Activated naive CD4-positive, alpha-beta T cell treated with anti-CD3 and anti-CD28 coated beads, Interleukin-2, amount 10 ng/mL, durations not matched to agents 7 days and 5 days (primary cell): ENCODE results near the gene PIBF1.
A peak's percentile ranks its signal among the peaks of the same experiment; 100 is the strongest.
"Not testable (repeated sequence)": the region's sequence is repeated elsewhere in the genome, so short reads cannot be mapped to it uniquely, and the experiment has no call there.

Source experiments
- CTCF ChIA-PET: fragments of 350-600 bp; sonication (Branson Sonifier 250); formaldehyde crosslinking; loops from one replicate; lab custom pipeline; 2021; ENCODE audit warnings: antibody characterized with exemption; lab: Charles Lee
- DNase-seq: peaks from one replicate; pipeline ENCODE4 v3.0.0-alpha.2; 2020
- H3K27ac Mint-ChIP-seq: one replicate; pipeline ENCODE4 v1.8.0; 2021; ENCODE audit warnings: mild to moderate bottlenecking, moderate library complexity, mixed read lengths
- H3K27me3 Mint-ChIP-seq: one replicate; pipeline ENCODE4 v1.8.0; 2021; ENCODE audit warnings: mild to moderate bottlenecking, mixed read lengths
- H3K36me3 Mint-ChIP-seq: one replicate; pipeline ENCODE4 v1.8.0; 2021; ENCODE audit warnings: mixed read lengths
- H3K4me1 Mint-ChIP-seq: one replicate; pipeline ENCODE4 v1.8.0; 2021; ENCODE audit warnings: mixed read lengths
- H3K4me3 Mint-ChIP-seq: one replicate; pipeline ENCODE4 v1.8.0; 2021; ENCODE audit warnings: mild to moderate bottlenecking, moderate library complexity, mixed read lengths
- H3K9me3 Mint-ChIP-seq: one replicate; pipeline ENCODE4 v1.8.0; 2021; ENCODE audit warnings: mixed read lengths

Gene PIBF1

DNA sequence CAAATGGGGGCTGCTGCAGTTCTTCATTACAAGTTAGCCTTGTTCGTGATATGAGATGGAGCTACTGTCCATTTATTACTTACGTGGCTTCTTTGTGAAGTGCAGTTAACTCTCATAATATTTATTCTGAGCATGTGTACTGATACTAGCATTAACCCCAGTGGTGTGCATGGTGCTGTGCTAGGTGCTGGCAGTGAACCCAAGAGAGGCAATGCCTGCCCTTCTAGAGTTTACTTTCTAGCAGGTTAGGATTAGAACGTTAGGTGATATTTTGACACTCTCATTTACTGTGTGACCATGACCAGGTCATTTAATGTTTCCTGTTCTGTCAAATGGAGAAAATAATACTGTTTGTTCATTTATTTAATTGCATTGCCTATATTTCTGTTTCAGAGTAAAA, 16.9 kb downstream of the PIBF1 start:
- Mint-ChIP-seq H3K4me3 (no peak overlapping the region), H3K9me3 (peaks cover 4% of the 10 kb centered on the region), H3K4me1 (no peaks in the 10 kb centered on the region), H3K36me3 (peaks cover 42% of the 10 kb centered on the region), H3K27me3 (no peaks in the 10 kb centered on the region), H3K27ac (no peak overlapping the region)
- DNase-seq = no peak
- CTCF ChIA-PET = interaction anchor here (1.5 kb wide), 1 partner anchor 10 kb away, joined by 3 read pairs; no protein-coding TSS in a partner anchor

DNA sequence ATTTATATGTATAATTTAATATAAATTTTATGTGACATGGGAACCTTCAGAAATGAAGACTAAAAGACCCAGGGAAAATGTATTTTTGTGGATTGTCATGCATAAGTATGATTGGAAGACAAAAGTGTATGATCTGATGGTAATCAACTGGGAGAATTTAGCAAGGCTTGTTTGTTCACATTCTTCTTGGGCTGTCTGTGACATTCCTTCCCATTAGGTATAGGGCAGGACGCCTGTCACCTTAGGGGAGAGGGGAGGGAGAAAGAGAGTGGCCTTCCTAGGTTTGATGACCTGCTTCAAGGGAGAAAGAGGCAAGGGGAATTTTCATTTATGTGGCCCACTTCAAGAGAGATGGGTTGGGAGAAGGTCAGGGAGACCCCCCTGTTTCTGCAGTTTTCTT, 22.4 kb downstream of the PIBF1 start:
- Mint-ChIP-seq H3K27ac (no peak overlapping the region), H3K9me3 (peaks cover 4% of the 10 kb centered on the region), H3K36me3 (peaks cover 37% of the 10 kb centered on the region), H3K27me3 (no peaks in the 10 kb centered on the region), H3K4me1 (no peaks in the 10 kb centered on the region), H3K4me3 (no peak overlapping the region)
- no peak for DNase-seq
- CTCF ChIA-PET = no interaction called here

DNA sequence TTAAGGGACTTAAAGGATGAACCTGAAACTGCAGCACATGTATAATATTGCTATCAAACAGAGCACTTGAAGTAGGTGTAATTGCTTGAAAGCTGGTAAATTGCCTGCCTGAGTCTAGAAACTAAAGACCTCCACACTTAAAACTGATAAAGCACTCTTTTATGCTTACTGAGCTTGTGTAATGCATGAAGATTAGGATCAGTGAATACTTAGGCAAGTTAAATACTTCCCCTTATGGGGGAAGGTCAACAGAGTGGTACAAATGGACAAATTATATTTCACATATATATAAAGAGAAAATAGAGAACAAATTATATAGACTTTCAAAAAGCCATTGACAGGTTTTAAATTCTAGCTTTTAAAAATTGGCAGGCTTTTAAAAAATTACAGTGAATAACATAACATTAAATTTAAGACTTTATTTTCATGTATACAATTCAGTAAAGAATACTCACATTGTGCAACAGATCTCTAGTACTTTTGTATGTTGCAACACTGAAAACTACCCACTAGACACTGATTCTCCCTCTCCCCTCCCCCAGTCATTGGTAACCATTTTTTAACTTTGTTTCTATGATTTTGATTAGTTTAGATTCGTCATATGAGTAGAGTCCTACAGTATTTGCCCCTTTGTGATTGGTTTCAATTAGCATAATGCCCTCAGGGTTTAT, 23.9 kb downstream of the PIBF1 start:
- Mint-ChIP-seq H3K27ac (no peak overlapping the region), H3K27me3 (no peaks in the 10 kb centered on the region), H3K36me3 (peaks cover 34% of the 10 kb centered on the region), H3K4me3 (no peak overlapping the region), H3K9me3 (peaks cover 4% of the 10 kb centered on the region), H3K4me1 (no peaks in the 10 kb centered on the region)
- CTCF ChIA-PET = interaction anchor here (1.0 kb wide), 1 partner anchor 443 kb away, joined by 3 read pairs; no protein-coding TSS in a partner anchor
- no peak for DNase-seq

DNA sequence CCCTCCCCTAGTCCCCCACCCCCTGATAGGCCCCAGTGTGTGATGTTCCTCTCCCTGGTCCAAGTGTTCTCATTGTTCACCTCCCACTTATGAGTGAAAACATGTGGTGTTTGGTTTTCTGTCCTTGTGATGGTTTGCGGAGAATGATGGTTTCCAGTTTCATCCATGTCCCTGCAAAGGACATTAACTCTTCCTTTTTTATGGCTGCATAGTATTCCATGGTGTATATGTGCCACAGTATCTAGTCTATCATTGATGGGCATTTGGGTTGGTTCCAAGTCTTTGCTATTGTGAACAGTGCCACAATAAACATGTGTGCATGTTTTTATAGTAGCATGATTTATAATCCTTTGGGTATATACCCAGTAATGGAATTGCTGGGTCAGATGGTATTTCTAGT, 24.6 kb downstream of the PIBF1 start:
- CTCF ChIA-PET = interaction anchor here (1.0 kb wide), 1 partner anchor 442 kb away, joined by 3 read pairs; no protein-coding TSS in a partner anchor
- H3K9me3 Mint-ChIP-seq, H3K27me3 Mint-ChIP-seq, DNase-seq, H3K27ac Mint-ChIP-seq, H3K4me1 Mint-ChIP-seq, H3K4me3 Mint-ChIP-seq: not testable (repeated sequence)
- peaks cover 30% of the 10 kb centered on the region for H3K36me3 Mint-ChIP-seq

DNA sequence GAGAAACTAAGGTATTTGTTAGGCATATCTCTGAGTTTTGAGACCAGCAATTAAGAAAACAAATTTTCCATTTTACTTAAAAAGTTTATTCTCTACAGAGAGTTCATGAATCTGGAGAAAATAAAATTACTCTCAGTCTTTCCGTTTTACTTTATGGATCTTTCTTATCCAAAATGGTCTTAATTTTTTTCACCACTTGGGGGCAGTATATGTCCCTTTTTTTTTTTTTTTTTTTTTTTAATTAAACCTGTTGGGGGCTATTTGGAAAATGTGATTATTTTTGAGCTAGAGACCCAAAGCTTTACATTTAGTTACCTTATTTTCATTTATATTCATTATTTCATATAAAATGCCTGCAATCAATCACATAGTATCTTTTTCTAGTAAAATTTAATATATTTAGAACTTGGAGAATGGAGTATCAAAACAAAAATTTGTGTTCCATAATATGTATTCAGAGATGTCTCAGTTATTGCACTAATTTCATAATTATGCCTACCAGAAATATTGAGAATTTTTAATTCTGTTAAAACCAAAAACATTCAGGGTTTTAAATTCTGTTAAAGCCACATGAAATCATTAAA, 27.1 kb downstream of the PIBF1 start:
- Mint-ChIP-seq H3K27me3 (no peaks in the 10 kb centered on the region), H3K36me3 (peaks cover 28% of the 10 kb centered on the region), H3K4me3 (no peak overlapping the region), H3K9me3 (peaks cover 4% of the 10 kb centered on the region), H3K4me1 (no peaks in the 10 kb centered on the region), H3K27ac (no peak overlapping the region)
- no peak for DNase-seq
- CTCF ChIA-PET = interaction anchor here (1.0 kb wide), 1 partner anchor 41 kb away, joined by 3 read pairs; no protein-coding TSS in a partner anchor

DNA sequence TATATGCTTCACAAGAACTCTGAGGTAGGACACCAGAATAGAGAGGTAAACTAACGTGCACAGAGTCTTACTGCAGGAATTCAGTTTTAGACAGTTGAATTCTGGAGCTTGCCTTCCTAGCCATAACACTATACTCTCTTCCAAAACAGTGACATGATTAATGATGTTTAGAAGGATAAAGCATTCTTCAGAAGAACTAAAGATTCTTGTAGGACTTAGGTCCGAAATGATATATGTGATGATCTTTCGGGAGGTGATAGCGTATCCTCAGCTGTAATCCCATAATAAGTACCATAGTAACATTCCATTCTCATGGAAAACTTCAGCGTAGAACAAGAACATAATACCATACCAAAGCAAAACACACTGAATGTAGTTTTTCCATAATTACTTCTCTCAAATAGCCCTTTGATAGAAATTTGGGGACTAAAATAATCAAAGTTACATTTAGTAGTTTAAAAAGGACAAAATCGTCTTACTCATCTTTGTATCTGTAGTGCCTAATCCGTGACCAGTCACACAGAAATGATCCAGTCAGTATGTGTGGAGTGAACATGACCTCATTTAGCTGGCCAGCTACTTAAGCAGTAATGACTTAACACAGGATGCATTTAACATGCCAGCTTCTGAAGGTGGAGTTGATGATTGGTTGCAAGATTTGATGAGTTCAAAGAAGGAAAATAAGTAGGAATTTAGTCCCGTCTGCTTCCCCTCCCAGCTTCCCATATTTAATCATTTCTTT, 38.4 kb downstream of the PIBF1 start:
- CTCF ChIA-PET = no interaction called here
- Mint-ChIP-seq H3K36me3 (peaks cover 41% of the 10 kb centered on the region), H3K4me3 (no peak overlapping the region), H3K9me3 (no peaks in the 10 kb centered on the region), H3K27me3 (no peaks in the 10 kb centered on the region), H3K4me1 (no peaks in the 10 kb centered on the region), H3K27ac (no peak overlapping the region)
- DNase-seq = no peak

DNA sequence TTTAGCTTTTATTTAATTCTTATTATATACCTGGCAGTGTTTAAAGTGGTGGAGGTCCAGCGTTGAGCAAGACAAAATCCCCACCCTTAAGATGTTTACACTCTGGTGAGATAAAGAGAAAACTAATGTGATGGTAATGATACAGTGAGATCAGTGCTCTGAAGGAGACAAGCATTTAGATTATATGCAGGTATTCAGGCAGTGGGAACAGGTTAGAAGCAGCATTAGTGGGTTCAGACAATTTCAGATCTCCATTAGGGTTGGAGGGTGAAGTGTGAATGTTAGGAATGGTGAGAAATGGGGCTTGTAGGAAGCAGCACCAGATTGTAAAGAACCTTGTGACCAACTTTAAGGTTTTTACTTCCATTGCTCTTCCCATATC, 39.0 kb downstream of the PIBF1 start:
- no peak overlapping the region for H3K27ac Mint-ChIP-seq
- CTCF ChIA-PET = no interaction called here

DNA sequence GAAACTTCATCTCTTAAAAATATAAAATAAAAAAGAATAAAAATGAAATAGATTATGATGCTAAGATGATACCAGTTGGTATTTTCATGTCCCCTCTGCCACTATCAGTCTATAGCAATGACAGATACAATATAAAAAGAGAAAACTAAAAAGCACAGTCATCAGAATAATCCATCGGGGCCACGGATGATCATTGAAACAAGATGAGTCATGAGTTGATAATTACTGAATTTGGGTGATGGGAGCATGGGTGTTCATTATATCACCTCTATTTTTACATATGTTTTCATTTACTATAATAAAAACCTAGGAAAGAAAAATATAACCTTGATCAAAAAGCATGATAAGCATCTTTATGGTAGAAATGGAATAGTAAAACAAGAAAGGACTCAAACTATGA, 41.1 kb downstream of the PIBF1 start:
- no peaks in the 10 kb centered on the region for H3K27me3 Mint-ChIP-seq
- DNase-seq = no peak
- H3K36me3 Mint-ChIP-seq = peaks cover 45% of the 10 kb centered on the region
- no peaks in the 10 kb centered on the region for H3K4me1 Mint-ChIP-seq
- H3K9me3 Mint-ChIP-seq = no peaks in the 10 kb centered on the region
- no peak overlapping the region for H3K4me3 Mint-ChIP-seq
- CTCF ChIA-PET = no interaction called here
- H3K27ac Mint-ChIP-seq = no peak overlapping the region

More for the DNA sequence above, 39.0 kb downstream of the PIBF1 start:
- no peak for DNase-seq
- H3K36me3 Mint-ChIP-seq = peaks cover 42% of the 10 kb centered on the region
- H3K9me3 Mint-ChIP-seq = no peaks in the 10 kb centered on the region
- H3K27me3 Mint-ChIP-seq = no peaks in the 10 kb centered on the region
- H3K4me1 Mint-ChIP-seq = no peaks in the 10 kb centered on the region
- H3K4me3 Mint-ChIP-seq = no peak overlapping the region

DNA sequence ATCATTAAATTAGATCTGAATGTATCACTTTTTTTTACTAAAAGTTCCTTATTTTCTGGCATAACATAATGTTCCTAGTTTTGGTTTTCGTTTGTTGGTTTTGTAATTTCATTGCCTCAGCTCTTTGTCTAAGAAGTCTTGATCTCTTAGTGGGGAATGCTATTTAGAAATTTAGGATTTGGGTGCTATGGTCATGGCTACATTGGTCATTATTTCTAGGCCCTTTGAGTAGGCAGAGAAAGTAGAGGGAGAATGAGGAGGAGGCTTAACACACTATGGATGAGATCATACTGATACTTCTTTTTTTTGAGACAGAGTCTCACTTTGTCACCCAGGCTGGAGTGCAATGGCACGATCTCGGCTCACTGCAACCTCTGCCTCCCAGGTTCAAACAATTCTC, 41.8 kb downstream of the PIBF1 start:
- no peak overlapping the region for H3K4me3 Mint-ChIP-seq
- H3K27ac Mint-ChIP-seq = no peak overlapping the region
- no peak for DNase-seq
- CTCF ChIA-PET = no interaction called here
- H3K4me1 Mint-ChIP-seq = no peaks in the 10 kb centered on the region
- H3K27me3 Mint-ChIP-seq = no peaks in the 10 kb centered on the region
- H3K9me3 Mint-ChIP-seq = no peaks in the 10 kb centered on the region
- peaks cover 43% of the 10 kb centered on the region for H3K36me3 Mint-ChIP-seq

DNA sequence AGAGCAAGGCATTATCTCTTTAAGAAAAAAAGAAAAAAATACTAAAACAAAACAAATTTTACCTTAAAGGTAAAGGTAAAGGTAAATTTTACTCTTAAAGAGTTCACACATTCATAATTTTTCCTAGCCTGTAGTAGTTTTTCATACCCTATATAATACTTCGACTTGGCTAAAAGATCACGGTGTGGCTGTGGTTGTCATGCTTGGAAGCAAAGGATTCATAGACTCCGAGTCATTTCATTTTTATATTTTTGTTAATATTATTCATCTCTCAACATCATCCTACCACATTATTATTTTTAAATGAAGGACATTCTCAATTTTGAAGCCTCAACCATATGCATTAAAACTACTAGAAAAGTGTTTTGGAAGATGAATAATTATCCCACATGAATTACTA, 52.7 kb downstream of the PIBF1 start:
- Mint-ChIP-seq H3K36me3 (peaks cover 44% of the 10 kb centered on the region), H3K27me3 (no peaks in the 10 kb centered on the region), H3K4me3 (no peak overlapping the region), H3K9me3 (peaks cover 2% of the 10 kb centered on the region), H3K4me1 (peaks cover 11% of the 10 kb centered on the region), H3K27ac (no peak overlapping the region)
- no peak for DNase-seq
- CTCF ChIA-PET = no interaction called here

DNA sequence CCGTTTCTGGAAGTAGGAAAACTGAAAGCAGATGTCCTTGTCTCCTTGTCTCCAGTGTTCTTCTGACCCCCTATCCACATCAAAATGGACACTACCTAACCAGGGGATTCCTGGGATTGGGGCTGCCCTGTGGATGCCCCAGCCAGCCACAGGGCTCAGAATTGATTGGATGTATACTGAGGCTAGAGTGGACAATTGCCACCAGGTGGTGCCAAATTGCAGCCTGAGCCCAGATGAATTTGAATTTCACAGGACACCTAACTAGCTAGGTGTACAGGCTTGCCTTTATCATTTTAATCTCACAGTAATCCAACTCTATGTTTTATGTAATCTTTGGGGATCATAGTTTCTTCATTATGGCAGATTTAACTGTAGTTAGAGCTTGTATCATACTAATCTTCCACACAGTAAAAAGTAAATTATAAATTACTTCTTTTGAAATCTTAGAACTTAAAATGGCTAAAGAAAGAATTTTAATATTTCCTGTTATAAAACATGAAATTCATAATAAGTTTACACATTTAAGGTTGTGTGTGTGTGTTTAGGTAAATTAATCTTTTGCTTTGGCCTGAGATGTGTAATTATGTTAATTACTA, 58.0 kb downstream of the PIBF1 start:
- no peaks in the 10 kb centered on the region for H3K4me1 Mint-ChIP-seq
- DNase-seq = peak; percentile 65
- H3K9me3 Mint-ChIP-seq = no peaks in the 10 kb centered on the region
- no peak overlapping the region for H3K27ac Mint-ChIP-seq
- no peaks in the 10 kb centered on the region for H3K27me3 Mint-ChIP-seq
- no peak overlapping the region for H3K4me3 Mint-ChIP-seq
- CTCF ChIA-PET = interaction anchor here (0.9 to 1.2 kb wide), 4 partner anchors 12 to 867 kb away, joined by 3 read pairs; no protein-coding TSS in a partner anchor
- H3K36me3 Mint-ChIP-seq = peaks cover 17% of the 10 kb centered on the region

DNA sequence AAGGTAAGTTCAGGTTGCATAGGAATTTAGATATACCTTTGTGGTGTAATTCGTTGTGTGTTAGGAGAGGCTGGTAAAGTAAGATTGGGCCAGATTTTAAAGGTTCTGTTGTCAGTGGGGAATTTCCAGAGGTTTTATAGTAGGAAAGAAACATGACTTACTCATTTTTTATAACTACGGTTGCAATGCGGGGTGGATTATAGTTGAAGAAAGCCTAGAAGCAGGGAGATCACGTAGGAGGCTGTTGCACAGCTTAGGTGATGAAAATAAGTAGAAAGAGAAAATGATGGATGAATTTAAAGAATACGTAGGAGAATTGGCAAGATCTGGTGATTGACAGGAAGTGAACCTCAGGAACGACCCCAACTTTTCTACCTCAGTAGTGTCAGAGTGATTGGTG, 61.1 kb downstream of the PIBF1 start:
- Mint-ChIP-seq H3K9me3 (peaks cover 3% of the 10 kb centered on the region), H3K36me3 (peaks cover 32% of the 10 kb centered on the region)
- CTCF ChIA-PET = interaction anchor here (0.6 kb wide), 1 partner anchor 895 kb away, joined by 3 read pairs; no protein-coding TSS in a partner anchor

DNA sequence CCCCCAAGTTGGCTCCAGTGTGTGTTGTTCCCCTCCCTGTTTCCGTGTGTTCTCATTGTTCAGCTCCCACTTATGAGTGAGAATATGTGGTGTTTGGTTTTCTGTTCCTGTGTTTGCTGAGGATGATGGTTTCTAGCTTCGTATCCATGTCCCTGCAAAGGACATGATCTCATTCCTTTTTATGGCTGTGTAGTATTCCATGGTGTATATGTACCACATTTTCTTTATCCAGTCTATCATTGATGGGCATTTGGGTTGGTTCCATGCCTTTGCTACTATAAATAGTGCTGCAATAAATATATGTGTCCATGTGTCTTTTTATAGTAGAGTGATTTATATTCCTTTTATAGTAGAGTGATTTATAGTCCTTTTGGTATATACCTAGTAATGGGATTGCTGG, 63.2 kb downstream of the PIBF1 start:
- DNase-seq, H3K27me3 Mint-ChIP-seq, H3K4me1 Mint-ChIP-seq, H3K4me3 Mint-ChIP-seq, H3K27ac Mint-ChIP-seq, H3K9me3 Mint-ChIP-seq, CTCF ChIA-PET: not testable (repeated sequence)
- peaks cover 30% of the 10 kb centered on the region for H3K36me3 Mint-ChIP-seq

More for the DNA sequence above, 61.1 kb downstream of the PIBF1 start:
- Mint-ChIP-seq H3K27ac (no peak overlapping the region), H3K4me1 (no peaks in the 10 kb centered on the region), H3K27me3 (no peaks in the 10 kb centered on the region), H3K4me3 (no peak overlapping the region)
- DNase-seq = no peak

DNA sequence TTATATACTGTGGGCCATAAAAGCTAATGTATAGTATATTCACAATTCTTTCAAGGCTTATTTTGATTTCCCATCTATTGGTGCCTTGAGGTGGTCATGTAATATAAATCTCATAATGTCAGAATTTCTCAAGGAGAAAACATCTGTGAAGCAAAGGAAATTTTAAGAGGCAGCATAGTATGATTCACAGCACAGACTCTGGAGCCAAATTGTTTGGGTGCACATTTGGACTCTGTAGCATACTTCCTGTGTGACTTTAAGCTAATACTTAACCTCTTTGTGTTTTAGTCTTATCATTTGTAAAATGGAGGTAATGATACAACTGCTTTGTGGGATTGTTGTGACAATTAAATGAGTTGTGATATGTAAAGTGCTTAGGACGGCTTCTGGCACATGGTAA, 67.6 kb downstream of the PIBF1 start:
- Mint-ChIP-seq H3K4me3 (no peak overlapping the region), H3K4me1 (no peaks in the 10 kb centered on the region), H3K36me3 (peaks cover 33% of the 10 kb centered on the region), H3K9me3 (peaks cover 3% of the 10 kb centered on the region), H3K27me3 (no peaks in the 10 kb centered on the region), H3K27ac (no peak overlapping the region)
- CTCF ChIA-PET = interaction anchor here (0.8 kb wide), 1 partner anchor 41 kb away, joined by 3 read pairs; no protein-coding TSS in a partner anchor
- no peak for DNase-seq
